ENCODE data around the gene SNW1. TPM values are rescaled to one million over a fixed set of nuclear protein-coding genes. Genes with fewer than 3 reads are reported as not detected.
"Not testable (repeated sequence)": the region's sequence is repeated elsewhere in the genome, so short reads cannot be mapped to it uniquely, and the experiment has no call there.

The SNW1 gene
- total RNA-seq, 1 experiment from 2014 or later, result 92.1 TPM

GRCh38 chr14:77799456-77799855 is 38.5 kb upstream of the SNW1 start:
- CTCF ChIA-PET, result interaction anchor here (1.0 to 1.5 kb wide), 5 partner anchors 11 to 181 kb away, joined by 3 to 13 read pairs (median 4); partner anchors contain the start of gene SNW1
- POLR2A ChIA-PET, result interaction anchor here (0.5 to 1.0 kb wide), 3 partner anchors 15 to 39 kb away, joined by 3 read pairs; no protein-coding TSS in a partner anchor
- peak overlapping the region; percentile 81 for H3K4me3 Mint-ChIP-seq
- not testable (repeated sequence) for H3K36me3 Mint-ChIP-seq; H3K9me3 Mint-ChIP-seq; DNase-seq (ENCODE audit: low spot score); H3K27me3 Mint-ChIP-seq (ENCODE audit: low read depth); H3K27ac Mint-ChIP-seq; ATAC-seq
- peaks cover 24% of the 10 kb centered on the region for H3K4me1 Mint-ChIP-seq

- POLR2A ChIA-PET, result no interaction called here
- DNase-seq (ENCODE audit: low spot score), result no peak
These were observed 33.4 kb upstream of the SNW1 start for GRCh38 chr14:77794357-77794756.

GRCh38 chr14:77793255-77793654 is 32.3 kb upstream of the SNW1 start:
- H3K4me3 Mint-ChIP-seq; DNase-seq (ENCODE audit: low spot score); H3K27ac Mint-ChIP-seq; CTCF ChIA-PET; H3K36me3 Mint-ChIP-seq; ATAC-seq; H3K9me3 Mint-ChIP-seq; H3K27me3 Mint-ChIP-seq (ENCODE audit: low read depth): not testable (repeated sequence)
- POLR2A ChIA-PET, result interaction anchor here (0.6 to 1.0 kb wide), 2 partner anchors 33 to 290 kb away, joined by 4 read pairs; no protein-coding TSS in a partner anchor
- H3K4me1 Mint-ChIP-seq, result peaks cover 15% of the 10 kb centered on the region

More at GRCh38 chr14:77794357-77794756, 33.4 kb upstream of the SNW1 start:
- Mint-ChIP-seq H3K27ac (0 out of 2 replicates have a peak overlapping the region, but pooled peaks have one; percentile 68), H3K36me3 (no peaks in the 10 kb centered on the region), H3K27me3 (ENCODE audit: low read depth) (no peaks in the 10 kb centered on the region), H3K4me3 (no peak overlapping the region; the same call in 1 of the 2 replicates), H3K4me1 (peaks cover 15% of the 10 kb centered on the region), H3K9me3 (no peaks in the 10 kb centered on the region)
- ATAC-seq, result peak; percentile 57
- CTCF ChIA-PET, result no interaction called here
- TF ChIP-seq NR3C1 (CRISPR knock-in tag; conservative IDR thresholded peaks at IDR 0.05; ENCODE audit: low read depth) (no peak), MAX (CRISPR knock-in tag; IDR thresholded peaks at IDR 0.05) (no peak), ZSCAN18 (CRISPR knock-in tag; IDR thresholded peaks at IDR 0.05) (no peak), ZNF671 (CRISPR knock-in tag; IDR thresholded peaks at IDR 0.05) (no peak), ZBTB21 (CRISPR knock-in tag; IDR thresholded peaks at IDR 0.05; ENCODE audit: borderline replicate concordance) (no peak), GTF2I (CRISPR knock-in tag; conservative IDR thresholded peaks at IDR 0.05) (no peak), ELF4 (CRISPR knock-in tag; IDR thresholded peaks at IDR 0.05; ENCODE audit: low read depth) (no peak), TEAD1 (CRISPR knock-in tag; IDR thresholded peaks at IDR 0.05) (no peak), EMX1 (CRISPR knock-in tag; IDR thresholded peaks at IDR 0.05) (no peak), ERG (CRISPR knock-in tag; IDR thresholded peaks at IDR 0.05) (no peak), RELA (CRISPR knock-in tag; IDR thresholded peaks at IDR 0.05; ENCODE audit: borderline replicate concordance) (no peak), E2F5 (CRISPR knock-in tag; IDR thresholded peaks at IDR 0.05) (no peak), IRF1 (CRISPR knock-in tag; IDR thresholded peaks at IDR 0.05) (no peak), CREM (CRISPR knock-in tag; IDR thresholded peaks at IDR 0.05) (no peak), GABPB1 (CRISPR knock-in tag; IDR thresholded peaks at IDR 0.05) (no peak), SMAD3 (CRISPR knock-in tag; IDR thresholded peaks at IDR 0.05; ENCODE audit: borderline replicate concordance) (no peak), ETV6 (CRISPR knock-in tag; IDR thresholded peaks at IDR 0.05) (no peak), PREB (CRISPR knock-in tag; IDR thresholded peaks at IDR 0.05; ENCODE audit: borderline replicate concordance) (no peak), ATF3 (CRISPR knock-in tag; conservative IDR thresholded peaks at IDR 0.05) (no peak)
